HG03280 (cell line): ENCODE measurements around the gene COX5B.

Source experiments
- ATAC-seq: cut with Tn5 transposase; IDR thresholded peaks from one replicate; pipeline ENCODE4 v1.9.1; 2021; ENCODE audit warnings: mild to moderate bottlenecking, moderate library complexity; ENCODE audit not compliant: unreplicated experiment

Gene COX5B

DNA sequence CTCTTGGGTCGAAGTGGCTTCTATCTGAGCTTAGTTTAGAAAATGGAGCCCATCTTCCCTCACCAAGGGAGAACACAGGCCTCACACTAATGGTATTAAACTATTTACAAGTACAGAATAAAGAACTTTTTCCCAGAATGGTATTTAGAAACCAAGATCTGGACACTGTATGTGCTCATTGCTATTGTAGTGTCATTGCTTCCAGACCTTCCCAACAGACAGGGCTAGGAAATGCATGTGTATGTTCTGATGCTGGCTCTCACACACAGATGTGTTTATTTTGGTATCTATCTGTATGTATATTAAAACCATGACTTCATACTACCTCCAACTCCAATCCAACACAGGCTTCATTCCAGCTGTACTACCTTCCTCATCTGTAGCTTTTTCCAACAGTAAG, 8.0 kb downstream of the COX5B start:
- ATAC-seq = no peak

DNA sequence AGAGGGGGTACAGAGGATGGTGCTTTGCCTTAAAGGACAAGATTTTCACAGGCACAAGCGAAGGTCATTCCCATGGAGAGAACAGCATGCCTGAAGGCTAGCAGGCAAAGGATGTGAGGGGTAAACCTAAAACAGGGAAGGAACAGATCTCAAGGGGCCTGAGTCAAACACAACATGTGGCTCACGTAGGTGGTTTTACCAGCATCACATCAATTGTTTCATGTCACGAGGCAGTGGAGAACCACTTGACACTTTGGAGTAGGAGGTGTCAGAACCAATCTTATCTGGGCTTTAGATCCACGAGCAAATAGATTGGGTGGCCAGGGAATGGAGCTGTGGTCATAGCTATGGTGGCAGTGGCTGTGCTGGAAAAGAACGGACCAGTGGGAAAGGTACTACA, 8.4 kb downstream of the COX5B start:
- no peak for ATAC-seq

DNA sequence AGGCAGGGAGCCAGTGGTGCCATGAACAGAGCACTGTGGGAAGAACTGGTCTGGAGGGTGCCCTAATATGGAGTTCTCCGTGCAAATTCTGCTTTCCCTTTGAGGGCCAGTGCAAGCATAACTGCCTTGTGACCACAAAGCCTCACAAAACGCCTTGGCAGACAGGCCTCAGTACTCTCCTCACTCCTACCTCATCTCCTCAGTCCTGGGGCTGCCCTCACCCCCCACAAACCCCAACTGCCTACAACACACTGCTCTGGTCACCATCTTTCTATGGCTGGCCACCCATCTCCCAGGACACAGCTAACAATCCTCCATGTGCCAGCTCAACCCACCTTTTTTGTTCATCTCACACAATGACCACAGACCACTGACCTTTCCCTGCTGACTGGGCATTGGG, 8.9 kb downstream of the COX5B start:
- ATAC-seq = no peak

DNA sequence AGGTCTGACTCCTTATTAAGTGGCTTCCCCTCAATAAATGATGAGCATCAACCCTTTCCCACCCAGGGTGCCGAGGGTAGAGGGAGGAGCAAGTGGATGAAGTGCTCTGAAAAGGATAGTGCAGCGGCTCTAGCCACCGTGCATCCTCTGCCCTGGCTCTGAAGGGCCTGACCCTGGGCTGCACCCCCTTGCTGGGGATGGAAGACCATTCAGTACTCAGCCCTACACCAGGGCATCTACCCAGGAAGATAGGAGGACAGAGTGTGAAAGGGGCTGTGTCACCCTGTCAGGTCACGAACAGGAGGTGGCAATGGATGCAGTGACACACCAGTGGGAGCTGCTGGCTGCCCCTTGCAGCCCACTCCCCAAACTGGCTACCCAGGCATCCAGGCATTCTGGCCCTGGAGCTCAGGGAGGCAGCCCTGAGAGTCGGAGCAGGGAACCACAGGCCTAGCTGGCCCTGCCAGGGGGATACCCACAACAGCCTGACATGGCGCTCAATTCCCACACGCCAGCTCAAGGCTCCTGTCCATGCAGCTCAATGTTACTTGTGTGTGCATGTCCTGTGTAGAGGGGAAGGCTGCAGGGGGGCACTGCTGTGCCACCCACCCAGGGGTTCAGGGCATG, 10.4 kb downstream of the COX5B start:
- no peak for ATAC-seq

DNA sequence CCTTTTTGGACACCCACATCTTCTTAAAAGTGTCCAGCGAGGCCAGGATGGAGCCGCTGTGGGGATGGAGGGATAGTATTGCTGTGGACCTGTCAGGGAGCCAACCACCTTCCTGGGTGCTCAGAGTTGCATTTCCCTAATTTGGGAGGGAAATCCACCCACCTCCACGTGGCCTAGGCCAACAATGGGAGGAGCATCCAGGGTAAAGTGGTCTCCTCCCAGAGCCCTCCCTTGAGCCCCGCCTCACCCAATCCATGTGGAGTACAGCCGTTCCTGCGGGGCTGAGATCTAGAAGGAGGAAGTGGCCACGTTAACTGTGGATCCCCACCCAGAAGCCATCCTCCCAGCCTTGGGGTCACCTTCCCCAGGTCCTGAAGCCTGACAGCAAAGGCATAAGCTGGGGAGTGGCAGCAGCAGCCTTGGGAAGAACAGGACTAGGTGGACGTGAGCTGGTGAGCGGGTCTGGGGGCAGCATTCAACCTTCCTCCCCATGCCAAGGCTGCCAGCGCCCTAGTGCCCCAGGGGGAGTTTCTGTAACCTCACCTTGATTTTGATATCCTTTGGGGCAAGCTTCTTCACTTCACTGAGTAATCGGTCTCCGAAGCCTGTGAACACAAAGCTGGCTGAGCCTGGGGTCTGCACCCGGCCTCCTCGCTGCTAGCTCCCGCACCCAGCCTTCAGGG, 11.2 kb downstream of the COX5B start:
- ATAC-seq = no peak

DNA sequence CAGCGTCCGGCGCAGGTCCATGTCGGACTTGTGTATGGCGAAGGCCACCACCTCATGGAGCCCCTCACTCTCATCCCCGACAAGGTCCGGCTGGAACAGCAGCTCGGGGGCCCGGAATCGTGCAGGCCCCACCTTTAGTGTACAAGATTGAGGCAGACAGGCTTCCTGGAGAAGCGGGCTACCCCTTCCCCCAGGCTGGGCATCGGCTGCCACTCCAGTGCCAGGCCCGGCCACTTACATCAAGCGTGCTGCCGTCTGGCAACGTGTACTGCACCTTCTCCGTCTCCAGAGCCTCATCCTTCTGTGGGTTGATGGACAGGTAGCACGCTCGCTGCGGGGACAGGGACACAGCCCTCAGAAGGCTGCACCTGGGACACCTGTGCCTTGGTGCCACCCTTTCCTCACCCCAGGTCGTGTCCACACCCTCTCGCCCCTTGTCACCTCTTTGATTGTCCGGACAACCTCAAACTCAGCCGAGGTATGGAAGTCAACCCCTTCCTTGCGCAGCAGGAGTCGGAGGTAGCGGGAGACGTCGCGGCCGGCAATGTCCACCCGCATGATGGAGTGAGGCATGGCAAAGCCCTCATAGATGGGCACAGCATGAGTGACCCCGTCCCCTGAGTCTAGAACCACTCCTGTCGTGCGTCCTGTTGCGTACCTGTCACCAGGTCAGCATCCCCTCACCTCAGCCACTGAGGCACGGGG, 12.3 kb downstream of the COX5B start:
- no peak for ATAC-seq

DNA sequence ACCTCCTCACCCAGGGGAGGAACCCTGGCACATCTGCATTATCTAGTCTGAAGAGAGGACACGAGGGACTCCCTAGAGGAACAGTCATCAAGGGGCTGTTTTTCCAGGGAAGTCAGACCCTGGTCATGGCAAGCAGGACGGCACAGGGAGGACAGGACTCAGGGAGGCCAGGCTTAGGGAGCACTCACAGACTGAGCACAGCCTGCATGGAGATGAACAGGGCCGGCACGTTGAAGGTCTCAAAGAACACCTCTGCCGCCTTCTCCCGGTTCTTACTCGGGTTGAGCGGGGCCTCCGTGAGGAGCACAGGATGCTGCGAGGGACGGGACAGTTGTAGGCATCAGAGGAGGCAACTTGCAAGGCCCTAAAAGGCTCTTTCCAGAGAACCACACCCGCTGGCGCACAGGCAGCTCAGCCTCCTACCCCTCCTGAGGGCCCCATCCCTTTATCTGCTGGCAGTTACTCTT, 12.9 kb downstream of the COX5B start:
- ATAC-seq = no peak

DNA sequence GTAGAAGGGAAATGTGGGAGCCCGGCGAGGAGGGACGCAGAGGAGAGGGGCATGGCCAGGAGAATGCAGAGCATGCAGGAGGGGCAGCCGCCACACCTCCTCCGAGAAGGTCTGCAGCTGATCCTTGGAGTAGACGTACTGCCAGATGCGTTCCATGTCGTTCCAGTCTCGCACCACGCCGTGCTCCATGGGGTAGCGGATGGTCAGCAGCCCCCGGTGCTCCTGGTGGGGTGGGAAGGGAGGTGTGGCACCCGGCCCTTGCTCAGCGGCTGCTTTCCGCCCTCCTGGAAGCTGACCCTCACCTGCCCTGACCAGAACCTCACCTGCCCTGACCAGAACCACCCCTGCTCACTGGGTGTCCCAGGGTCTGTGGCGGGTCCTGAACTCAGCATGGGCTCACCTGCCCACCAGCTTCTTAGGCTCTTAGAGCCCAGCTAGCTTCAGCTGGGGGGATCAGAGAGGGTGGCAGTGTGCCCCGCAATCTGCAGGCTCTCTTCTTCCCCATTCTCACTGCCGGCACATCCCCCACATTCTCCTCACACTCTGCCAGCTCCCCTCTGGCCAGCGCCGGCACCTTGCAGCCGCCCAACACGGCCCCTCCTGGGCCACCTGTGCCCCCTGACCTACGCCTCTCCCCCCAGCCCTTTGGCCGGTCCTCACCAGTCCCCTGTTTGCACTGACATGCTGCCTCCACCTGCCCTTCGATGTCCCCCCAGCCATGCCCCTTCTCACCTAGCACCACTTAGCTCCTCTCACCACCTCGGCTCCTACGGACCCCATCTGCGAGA, 13.6 kb downstream of the COX5B start:
- ATAC-seq = no peak

DNA sequence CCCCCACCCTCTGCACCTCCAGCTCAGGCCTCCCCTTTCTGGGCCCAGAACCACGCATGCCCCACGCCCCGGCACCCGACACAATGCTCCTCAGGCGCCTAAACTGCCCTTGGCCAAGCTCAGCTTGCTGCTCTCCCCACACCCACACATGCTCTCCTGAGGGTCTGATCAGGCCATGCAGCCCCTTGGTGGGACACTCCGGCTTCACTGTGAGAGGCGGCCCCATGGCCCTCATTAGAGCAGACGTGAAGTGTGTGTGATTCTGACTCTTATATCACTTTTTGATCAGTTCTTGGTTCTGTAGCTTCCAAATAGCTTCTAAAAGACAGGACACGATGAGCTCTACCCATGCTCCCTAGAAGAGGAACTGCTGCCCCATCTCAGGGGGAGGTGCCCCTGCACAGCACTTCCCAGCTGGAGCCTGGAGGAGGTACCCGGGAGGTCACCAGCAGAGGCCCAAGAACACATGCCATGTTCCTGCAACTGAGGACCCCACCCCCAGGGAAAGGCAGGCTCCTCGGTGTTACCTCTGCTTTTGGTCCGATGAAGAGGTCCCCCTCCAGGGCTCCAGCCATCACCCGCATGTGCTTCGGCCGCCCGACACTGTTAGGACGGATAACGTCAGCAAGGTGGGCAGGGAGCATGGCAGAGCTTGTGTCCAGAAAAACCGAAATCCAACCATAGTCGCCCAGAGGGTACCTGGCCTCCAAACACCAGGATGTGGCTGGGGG, 14.3 kb downstream of the COX5B start:
- ATAC-seq = no peak

DNA sequence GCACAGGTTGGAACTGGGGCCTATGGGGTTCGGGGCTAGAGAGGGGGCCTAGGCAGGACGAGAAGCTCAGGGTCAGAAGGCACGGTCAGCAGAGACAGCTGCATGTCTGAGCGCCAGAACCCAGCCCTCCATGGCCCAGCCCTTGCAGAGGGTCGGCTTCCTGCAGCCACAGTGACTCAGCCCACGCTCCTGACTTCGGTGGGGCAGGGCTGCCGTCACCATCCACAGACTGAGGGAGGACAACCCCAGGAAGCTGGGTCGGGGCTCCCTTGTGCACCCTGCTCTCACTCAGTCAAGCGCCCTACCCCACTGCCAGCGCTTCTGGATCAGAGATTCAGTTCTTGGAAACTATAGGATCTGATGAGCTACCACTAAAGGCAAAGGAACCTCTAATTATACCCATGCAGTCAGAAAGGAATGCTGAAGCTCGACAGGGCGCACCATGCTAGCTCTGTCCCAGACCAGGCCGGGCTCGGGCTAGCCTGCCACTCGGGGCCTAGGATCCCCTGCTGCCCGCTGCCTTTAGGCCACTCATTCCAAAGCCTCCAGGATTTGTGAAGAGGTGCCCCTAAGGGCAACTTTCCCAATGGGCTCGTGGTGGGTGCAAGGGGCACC, 15.0 kb downstream of the COX5B start:
- no peak for ATAC-seq

DNA sequence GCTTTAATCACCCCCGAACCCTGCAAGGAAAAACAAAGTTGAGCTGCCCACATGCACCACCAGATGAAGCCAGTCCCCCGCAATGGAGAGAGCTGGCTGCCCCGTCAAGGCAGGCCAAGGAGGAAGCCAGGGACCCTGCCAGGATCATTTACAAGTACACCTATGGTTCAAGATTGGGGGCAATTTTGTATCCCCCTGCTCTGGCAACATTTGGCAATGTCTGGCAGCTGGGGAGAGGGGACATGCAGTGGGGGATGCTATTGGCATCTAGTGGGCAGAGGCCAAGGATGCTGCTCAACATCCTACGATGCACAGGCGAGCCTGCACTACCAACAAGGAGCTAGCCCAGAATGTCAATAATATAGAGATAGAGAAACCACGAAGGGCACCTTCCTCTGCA, 16.1 kb downstream of the COX5B start:
- ATAC-seq = no peak

DNA sequence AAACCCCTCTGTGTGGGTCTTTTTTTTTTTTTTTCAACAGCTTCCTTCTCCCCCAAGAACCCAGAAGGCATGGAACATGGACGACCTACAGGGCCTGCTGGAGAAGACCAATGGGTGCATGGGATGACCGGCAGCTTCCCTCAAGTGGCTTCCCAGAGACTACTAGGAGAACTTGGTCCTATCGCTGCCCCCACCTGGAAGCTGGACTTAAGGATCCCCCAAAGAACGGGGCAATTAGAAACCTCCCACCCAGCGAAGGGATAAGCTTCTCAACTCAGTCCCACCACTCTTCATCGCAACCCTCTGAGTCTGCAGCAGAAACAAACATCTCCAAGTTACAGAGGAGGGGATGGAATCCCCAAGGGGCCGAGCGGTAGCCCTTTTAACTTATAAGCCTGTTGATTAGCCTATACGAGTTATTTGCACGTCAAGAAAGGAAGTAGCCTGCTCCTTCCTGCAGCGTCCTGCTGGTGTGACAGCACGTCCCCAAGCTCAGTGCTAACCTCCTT, 16.6 kb downstream of the COX5B start:
- no peak for ATAC-seq

DNA sequence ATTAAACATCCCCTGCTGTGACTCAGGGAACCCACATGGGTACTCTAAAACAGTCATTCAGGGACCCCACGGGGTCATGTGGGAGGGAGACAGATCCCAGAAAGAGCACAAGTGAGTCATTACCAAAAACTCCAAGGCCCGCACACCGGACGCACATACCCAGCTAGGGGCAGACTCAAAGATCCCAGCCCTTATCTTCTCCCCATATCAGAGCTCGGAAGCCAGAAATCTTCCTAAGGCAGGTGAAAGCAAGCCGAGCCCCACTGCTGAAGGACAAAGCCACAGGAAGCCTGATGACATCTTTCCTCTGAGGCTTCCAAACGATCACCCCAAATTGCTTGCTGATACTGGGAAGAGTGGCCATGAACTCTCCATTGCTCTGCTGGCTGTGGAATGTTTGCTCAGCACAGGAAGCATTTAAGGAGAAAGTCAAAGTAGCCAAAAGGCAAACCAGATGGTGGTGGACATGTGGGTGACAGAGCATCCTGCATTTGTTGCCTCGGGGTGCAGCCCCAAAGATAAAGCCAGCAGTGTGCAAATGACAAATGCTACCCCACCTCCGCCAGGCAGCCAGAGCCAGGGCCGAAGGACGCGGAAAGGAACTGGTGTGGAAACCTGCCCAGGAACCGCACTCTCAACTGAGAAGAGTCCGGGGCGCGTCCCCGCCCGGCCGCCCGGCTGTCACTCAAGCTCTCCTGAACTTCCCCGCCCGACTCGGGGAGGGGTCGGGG, 17.2 kb downstream of the COX5B start:
- peak; percentile 48 for ATAC-seq

DNA sequence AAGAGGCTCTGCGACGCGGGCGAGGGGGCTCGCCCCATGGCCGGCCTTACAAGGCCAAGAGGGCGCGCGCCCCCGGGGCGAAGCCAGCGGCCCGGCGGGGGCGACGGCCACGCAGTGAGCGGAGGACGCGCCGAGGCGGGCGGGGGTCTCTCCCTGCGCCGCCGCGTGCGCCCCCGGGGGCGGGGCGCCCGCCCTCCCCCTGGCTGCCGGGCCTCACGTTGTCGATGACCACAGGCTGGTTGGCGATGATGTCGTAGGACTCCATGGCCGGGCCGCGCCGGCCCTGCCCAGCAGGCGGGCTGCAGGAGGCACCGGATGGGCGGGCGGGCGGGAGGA, 17.7 kb downstream of the COX5B start:
- ATAC-seq = no peak

DNA sequence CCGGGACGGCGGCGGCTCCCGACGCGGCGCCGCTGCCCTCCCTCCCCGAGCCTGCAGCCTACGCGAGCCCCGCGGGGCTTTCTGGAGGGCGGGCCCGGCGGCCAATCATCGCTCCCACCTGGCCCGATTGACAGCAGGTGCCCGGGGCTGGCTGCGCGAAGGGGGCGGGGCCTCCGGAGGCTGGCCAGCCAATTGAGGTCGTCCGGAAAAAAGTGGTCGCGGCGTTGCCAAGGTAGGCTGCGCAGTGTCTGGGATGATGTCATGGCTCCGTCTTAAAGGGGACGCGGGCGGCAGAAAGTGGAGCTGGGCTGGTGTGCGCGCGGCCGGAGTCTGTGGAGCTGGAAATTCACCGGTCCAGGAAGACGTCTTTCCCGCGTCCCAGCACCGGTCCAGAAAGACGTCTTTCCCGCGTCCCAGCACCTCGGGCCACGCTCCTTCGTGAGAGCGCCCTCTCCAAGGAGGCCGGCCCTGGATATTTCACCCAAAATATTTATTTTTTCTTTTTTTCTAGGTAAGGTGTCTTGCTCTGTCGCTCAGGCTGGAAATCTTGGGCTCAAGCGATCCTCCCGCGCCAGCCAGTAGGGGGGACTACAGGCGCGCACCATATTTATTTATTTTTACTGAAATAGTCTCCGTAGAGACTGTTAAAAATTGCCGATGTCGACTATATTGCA, 18.2 kb downstream of the COX5B start, which contains the start of gene ACTR1B:
ACTR1B (minus strand) TSS at position 83 of the 674 bp plus-strand sequence. CDS start 154 bp downstream, outside the sequence.
- peak; percentile 88 for ATAC-seq

DNA sequence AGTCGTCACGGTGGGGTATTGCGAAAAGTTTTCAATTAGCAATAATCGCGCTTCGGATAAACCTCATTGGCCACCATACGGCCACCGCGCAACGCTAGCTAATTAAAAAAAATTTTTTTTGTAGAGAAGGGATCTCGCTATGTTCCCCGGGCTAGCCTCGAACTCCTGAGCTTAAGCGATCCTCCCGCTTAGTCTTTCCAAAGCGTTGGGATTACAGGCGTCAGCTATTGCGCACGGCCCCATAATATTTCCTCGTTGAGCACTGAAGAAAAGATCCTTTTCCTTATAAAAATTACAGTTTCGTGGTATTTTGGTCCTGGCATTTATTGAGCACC, 18.7 kb downstream of the COX5B start:
- no peak for ATAC-seq

DNA sequence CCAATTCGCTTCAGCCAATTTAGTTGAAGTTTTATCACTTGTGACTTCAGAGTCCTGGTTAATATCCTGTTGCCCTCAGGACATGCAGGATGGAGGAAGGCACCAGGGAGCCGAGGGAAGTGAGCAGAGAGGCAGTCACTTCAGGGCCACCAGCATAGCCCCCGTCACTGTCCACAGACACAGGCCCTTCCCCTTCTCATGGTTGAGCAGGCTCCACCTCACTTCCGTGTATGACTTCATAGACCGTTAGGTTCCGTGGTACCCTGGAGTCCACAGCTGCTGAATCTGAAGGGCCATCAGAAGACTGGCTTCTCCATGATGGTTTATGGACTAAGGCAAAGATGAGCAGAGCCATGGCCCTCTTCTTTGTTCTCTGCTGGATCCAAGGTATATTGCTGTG, 23.6 kb downstream of the COX5B start, which contains the start of gene C2orf92:
C2orf92 (plus strand) TSS at position 266 of the 400 bp plus-strand sequence; CDS start at position 342, 76 bp downstream.
- no peak for ATAC-seq

DNA sequence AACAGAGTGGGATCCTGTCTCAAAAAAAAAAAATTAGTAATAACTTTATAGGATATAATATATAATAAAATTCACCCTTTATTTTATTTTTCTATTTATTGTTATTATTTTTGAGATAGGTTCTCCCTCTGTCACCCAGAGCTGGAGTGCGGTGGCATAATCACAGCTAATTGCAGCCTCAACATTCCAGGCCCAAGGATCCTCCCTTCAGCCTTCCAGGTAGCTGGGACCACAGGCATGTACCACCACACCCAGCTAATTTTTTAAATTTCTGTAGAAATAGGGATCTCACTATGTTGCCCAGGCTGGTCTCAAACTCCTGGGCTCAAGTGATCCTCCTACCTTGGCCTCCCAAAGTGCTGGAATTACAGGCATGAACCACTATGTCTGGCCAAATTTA, 24.6 kb downstream of the COX5B start:
- no peak for ATAC-seq

DNA sequence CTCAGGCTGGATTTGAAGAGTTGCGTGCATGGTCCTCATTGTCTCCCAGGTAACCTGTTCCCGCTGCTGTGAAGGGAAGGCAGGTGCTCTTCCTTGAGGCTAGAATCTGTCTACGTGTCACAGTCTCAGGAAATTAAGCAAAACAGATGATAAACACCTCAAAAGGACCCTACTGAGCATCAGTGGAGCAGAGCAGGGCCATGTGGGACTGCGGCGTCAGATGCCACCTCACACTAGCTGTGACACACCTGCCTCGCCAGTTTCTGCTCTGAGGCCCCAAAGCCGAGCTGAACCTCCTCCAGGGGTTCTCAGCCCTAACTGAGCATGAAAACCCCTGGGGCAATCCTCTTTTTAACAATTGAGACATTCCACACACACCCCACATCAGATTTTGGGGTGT, 25.7 kb downstream of the COX5B start:
- ATAC-seq = no peak
